ENCODE data around the gene PRRT2.

- TF ChIP-seq, protein P1, sequence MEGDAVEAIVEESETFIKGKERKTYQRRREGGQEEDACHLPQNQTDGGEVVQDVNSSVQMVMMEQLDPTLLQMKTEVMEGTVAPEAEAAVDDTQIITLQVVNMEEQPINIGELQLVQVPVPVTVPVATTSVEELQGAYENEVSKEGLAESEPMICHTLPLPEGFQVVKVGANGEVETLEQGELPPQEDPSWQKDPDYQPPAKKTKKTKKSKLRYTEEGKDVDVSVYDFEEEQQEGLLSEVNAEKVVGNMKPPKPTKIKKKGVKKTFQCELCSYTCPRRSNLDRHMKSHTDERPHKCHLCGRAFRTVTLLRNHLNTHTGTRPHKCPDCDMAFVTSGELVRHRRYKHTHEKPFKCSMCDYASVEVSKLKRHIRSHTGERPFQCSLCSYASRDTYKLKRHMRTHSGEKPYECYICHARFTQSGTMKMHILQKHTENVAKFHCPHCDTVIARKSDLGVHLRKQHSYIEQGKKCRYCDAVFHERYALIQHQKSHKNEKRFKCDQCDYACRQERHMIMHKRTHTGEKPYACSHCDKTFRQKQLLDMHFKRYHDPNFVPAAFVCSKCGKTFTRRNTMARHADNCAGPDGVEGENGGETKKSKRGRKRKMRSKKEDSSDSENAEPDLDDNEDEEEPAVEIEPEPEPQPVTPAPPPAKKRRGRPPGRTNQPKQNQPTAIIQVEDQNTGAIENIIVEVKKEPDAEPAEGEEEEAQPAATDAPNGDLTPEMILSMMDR (conservative IDR thresholded peaks at IDR 0.05; ENCODE audit: low read depth in 2 of 2) = no peak
- no peak for TF ChIP-seq EZH2phosphoT487 (IDR thresholded peaks at IDR 0.05; ENCODE audit: unreplicated experiment)
- no peak for TF ChIP-seq EZH2 (IDR thresholded peaks at IDR 0.05; ENCODE audit: low read depth, unreplicated experiment)
- no peak for TF ChIP-seq REST (IDR thresholded peaks at IDR 0.05; ENCODE audit: unreplicated experiment)
- TF ChIP-seq JUNB (IDR thresholded peaks at IDR 0.05; ENCODE audit: unreplicated experiment) = no peak
Observed at GRCh38 chr16:29794231-29794710, 17.7 kb upstream of the PRRT2 start.

Data from GM23338 (cell line).